Fibroblast of lung (primary cell): ENCODE data around the gene TCF7L1. TPM values are rescaled to one million over a fixed set of nuclear protein-coding genes. Genes with fewer than 3 reads are reported as not detected.

Experiments
- DNase-seq, 2 donors: peaks; one replicate each; pipeline versions ENCODE4 v3.0.0 to v3.0.0-alpha.2; 2010; ENCODE audit warnings: low read depth in 2 of 2
- H2AFZ ChIP-seq: 2 replicates; pipeline ENCODE4 v1.5.1; 2012; ENCODE audit warnings: low read length, control low read depth, inconsistent platforms
- H3K27ac ChIP-seq: 2 replicates; pipeline ENCODE4 v1.5.1; 2011; ENCODE audit warnings: low read length, control low read depth; ENCODE audit not compliant: insufficient read depth
- H3K27me3 ChIP-seq: 2 replicates; pipeline ENCODE4 v1.5.1; 2011; ENCODE audit warnings: mild to moderate bottlenecking, low read length; ENCODE audit not compliant: control insufficient read depth, insufficient read depth
- H3K36me3 ChIP-seq: 2 replicates; pipeline ENCODE4 v1.5.1; 2011; ENCODE audit warnings: low read length; ENCODE audit not compliant: control insufficient read depth, insufficient read depth
- H3K4me1 ChIP-seq: 2 replicates; pipeline ENCODE4 v1.5.1; 2011; ENCODE audit warnings: low read length; ENCODE audit not compliant: control insufficient read depth, insufficient read depth; ENCODE audit errors: extremely low read depth
- H3K4me2 ChIP-seq: 2 replicates; pipeline ENCODE4 v1.5.1; 2011; ENCODE audit warnings: low read length, control low read depth; ENCODE audit not compliant: insufficient read depth; ENCODE audit errors: extremely low read depth
- H3K4me3 ChIP-seq, 4 experiments: fragments of 200-600 bp in 1 of 4; sonication (generic) in 1 of 4; replicated peaks in 1 of 4; 2 replicates each; pipeline ENCODE4 v1.5.1; 2011 to 2016; ENCODE audit warnings: low read length in 4 of 4, low read depth in 3 of 4, mild to moderate bottlenecking in 3 of 4, control low read depth in 2 of 4, inconsistent platforms in 1 of 4, mixed read lengths in 1 of 4; ENCODE audit not compliant: insufficient read depth in 1 of 4; ENCODE audit errors: control extremely low read depth in 1 of 4
- H3K79me2 ChIP-seq: 2 replicates; pipeline ENCODE4 v1.5.1; 2012; ENCODE audit warnings: mild to moderate bottlenecking, low read length, inconsistent platforms; ENCODE audit not compliant: control insufficient read depth, insufficient read depth
- H3K9ac ChIP-seq: 2 replicates; pipeline ENCODE4 v1.5.1; 2011; ENCODE audit warnings: mild to moderate bottlenecking, low read length, control low read depth; ENCODE audit not compliant: insufficient read depth
- H3K9me3 ChIP-seq: 2 replicates; pipeline ENCODE4 v1.5.1; 2012; ENCODE audit warnings: low read depth, low read length; ENCODE audit not compliant: control insufficient read depth, insufficient read depth
- H4K20me1 ChIP-seq: 2 replicates; pipeline ENCODE4 v1.5.1; 2011; ENCODE audit warnings: low read length; ENCODE audit not compliant: control insufficient read depth, insufficient read depth; ENCODE audit errors: extremely low read depth
- CTCF ChIP-seq, 2 donors: IDR thresholded peaks in 1 of 2; conservative IDR thresholded peaks in 1 of 2; 1 replicate in 1 of 2; 2 replicates in 1 of 2; pipeline ENCODE4 v1.5.1; 2011 to 2012; ENCODE audit warnings: low read length in 2 of 2, control low read depth in 1 of 2, inconsistent platforms in 1 of 2, low read depth in 1 of 2, mild to moderate bottlenecking in 1 of 2
- EZH2 ChIP-seq: IDR thresholded peaks from 2 replicates; pipeline ENCODE4 v1.5.1; 2012; ENCODE audit warnings: low read length, control low read depth, mild to moderate bottlenecking; ENCODE audit errors: missing control alignments
- polyA plus RNA-seq, 2 donors: library from polyadenylated mRNA; depleted of rRNA in 1 of 2; stranded (reverse) in 1 of 2; unstranded in 1 of 2; fragments of >200 nt; gene quantifications; 2 replicates each; pipeline ENCODE4 v1.2.1, GENCODE V29; 2011 to 2012; ENCODE audit warnings: missing spikeins in 1 of 2
- total RNA-seq: library from RNA; depleted of rRNA; stranded (reverse); fragments of >200 nt; gene quantifications from 2 replicates; pipeline ENCODE4 v1.2.1, GENCODE V29; 2014

Gene TCF7L1
- total and polyA plus RNA-seq, 2 donors (not counting 1 experiment from before 2014, with no cell fraction given) = 0.83 to 1.5 TPM

- H2AFZ ChIP-seq = no peak overlapping the region
- no peaks in the 10 kb centered on the region for H4K20me1 ChIP-seq
- TF ChIP-seq EZH2 = no peak
- TF ChIP-seq CTCF (conservative IDR thresholded peaks at IDR 0.05 in 1 of 2, IDR thresholded peaks at IDR 0.05 in 1 of 2; ENCODE audit: low read depth in 1 of 2, low read length in 2 of 2) = no peak
- no peak overlapping the region for H3K9ac ChIP-seq
- H3K27me3 ChIP-seq = no peaks in the 10 kb centered on the region
- no peak for DNase-seq
- peaks cover 10% of the 10 kb centered on the region for H3K4me1 ChIP-seq
- H3K4me3 ChIP-seq = no peak overlapping the region
- H3K79me2 ChIP-seq = no peaks in the 10 kb centered on the region
- no peaks in the 10 kb centered on the region for H3K9me3 ChIP-seq
- H3K36me3 ChIP-seq = no peaks in the 10 kb centered on the region
- no peak overlapping the region for H3K4me2 ChIP-seq
- no peak overlapping the region for H3K27ac ChIP-seq
Observed at GRCh38 chr2:85282914-85283313, 149.7 kb downstream of the TCF7L1 start.

- Histone ChIP-seq H3K27me3 (no peaks in the 10 kb centered on the region), H3K4me1 (peaks cover 4% of the 10 kb centered on the region), H3K27ac (no peak overlapping the region), H3K9me3 (no peaks in the 10 kb centered on the region), H3K4me2 (no peak overlapping the region), H3K4me3 (no peak overlapping the region), H2AFZ (no peak overlapping the region), H3K9ac (no peak overlapping the region), H4K20me1 (no peaks in the 10 kb centered on the region), H3K36me3 (no peaks in the 10 kb centered on the region), H3K79me2 (no peaks in the 10 kb centered on the region)
- TF ChIP-seq EZH2 (no peak), CTCF (conservative IDR thresholded peaks at IDR 0.05 in 1 of 2, IDR thresholded peaks at IDR 0.05 in 1 of 2; ENCODE audit: low read depth in 1 of 2, low read length in 2 of 2) (no peak)
- DNase-seq = no peak
Observed at GRCh38 chr2:85283641-85284040, 150.4 kb downstream of the TCF7L1 start.

GRCh38 chr2:85286918-85287317 lies 153.7 kb downstream of the TCF7L1 start:
- no peak overlapping the region for H3K4me2 ChIP-seq
- H3K4me3 ChIP-seq = no peak overlapping the region
- H4K20me1 ChIP-seq = no peaks in the 10 kb centered on the region
- no peaks in the 10 kb centered on the region for H3K36me3 ChIP-seq
- H3K4me1 ChIP-seq = peaks cover 2% of the 10 kb centered on the region
- no peaks in the 10 kb centered on the region for H3K9me3 ChIP-seq
- no peak overlapping the region for H2AFZ ChIP-seq
- TF ChIP-seq CTCF (conservative IDR thresholded peaks at IDR 0.05 in 1 of 2, IDR thresholded peaks at IDR 0.05 in 1 of 2; ENCODE audit: low read depth in 1 of 2, low read length in 2 of 2) (no peak), EZH2 (no peak)
- H3K9ac ChIP-seq = no peak overlapping the region
- no peak overlapping the region for H3K27ac ChIP-seq
- H3K27me3 ChIP-seq = no peaks in the 10 kb centered on the region
- no peaks in the 10 kb centered on the region for H3K79me2 ChIP-seq
- DNase-seq = no peak
